SK-N-MC (cell line): ENCODE measurements around the gene RIMBP2.

ENCODE experiments used
- EZH2 ChIP-seq: fragments of 200-600 bp; sonication (generic); IDR thresholded peaks from one replicate; pipeline ENCODE4 v1.6.1; 2017; ENCODE audit warnings: antibody characterized with exemption
- FOXP2 ChIP-seq: optimal IDR thresholded peaks from 2 replicates; pipeline ENCODE3; 2011; ENCODE audit warnings: mild to moderate bottlenecking, moderate library complexity; ENCODE audit not compliant: insufficient read depth; ENCODE audit errors: extremely low read length, control extremely low read depth
- POLR2AphosphoS5 ChIP-seq: IDR thresholded peaks from 2 replicates; pipeline ENCODE4 v1.6.1; 2012; ENCODE audit warnings: mild to moderate bottlenecking, low read depth, low read length, borderline replicate concordance

- TF ChIP-seq POLR2AphosphoS5 (no peak), EZH2 (no peak), FOXP2 (no peak)
These were observed 7.5 kb downstream of the RIMBP2 start for GRCh38 chr12:130708648-130709047.
